ENCODE data around the gene PRM3.

The PRM3 gene

DNA sequence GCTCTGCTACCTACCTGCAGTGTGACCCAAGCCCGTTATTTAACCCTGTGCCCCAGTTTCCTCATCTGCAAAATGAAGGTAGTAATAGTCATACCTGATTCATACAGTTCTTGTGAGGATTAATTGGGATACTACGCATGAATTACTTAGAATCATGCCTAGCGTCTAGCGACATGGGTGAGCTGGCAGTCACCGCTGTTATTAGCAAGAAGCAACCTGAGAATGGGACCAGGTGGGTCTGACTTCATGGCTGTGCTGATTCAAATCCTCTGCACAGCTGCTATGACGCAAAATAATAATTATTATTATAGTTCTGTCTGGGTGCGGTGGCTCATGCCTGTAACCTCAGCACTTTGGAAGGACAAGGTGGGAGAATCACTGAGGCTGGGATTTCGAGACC, 25.3 kb downstream of the PRM3 start:
- no peak for DNase-seq (ENCODE audit: low read depth in 2 of 3, low spot score in 2 of 3)

DNA sequence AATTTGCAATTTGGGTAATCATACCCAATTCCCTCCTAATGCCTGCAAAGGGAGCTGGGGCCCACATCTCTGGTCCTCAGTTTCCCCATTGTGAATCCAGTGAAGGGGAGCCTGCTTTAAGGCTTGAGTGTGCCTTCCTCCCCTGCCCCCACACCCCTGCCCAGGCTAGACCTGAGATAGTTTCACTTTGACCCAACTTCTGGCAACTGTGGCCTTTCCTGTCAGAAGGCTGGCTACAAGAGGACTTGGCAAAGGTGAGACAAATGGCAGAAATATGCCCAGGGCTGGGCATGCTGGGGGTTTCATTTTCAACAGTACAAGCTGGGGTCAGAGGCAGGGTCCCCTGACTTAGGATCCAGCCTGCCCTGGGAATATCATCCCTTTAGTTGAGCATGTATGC, 27.4 kb downstream of the PRM3 start:
- no peak for DNase-seq (ENCODE audit: low read depth in 2 of 3, low spot score in 2 of 3)

DNA sequence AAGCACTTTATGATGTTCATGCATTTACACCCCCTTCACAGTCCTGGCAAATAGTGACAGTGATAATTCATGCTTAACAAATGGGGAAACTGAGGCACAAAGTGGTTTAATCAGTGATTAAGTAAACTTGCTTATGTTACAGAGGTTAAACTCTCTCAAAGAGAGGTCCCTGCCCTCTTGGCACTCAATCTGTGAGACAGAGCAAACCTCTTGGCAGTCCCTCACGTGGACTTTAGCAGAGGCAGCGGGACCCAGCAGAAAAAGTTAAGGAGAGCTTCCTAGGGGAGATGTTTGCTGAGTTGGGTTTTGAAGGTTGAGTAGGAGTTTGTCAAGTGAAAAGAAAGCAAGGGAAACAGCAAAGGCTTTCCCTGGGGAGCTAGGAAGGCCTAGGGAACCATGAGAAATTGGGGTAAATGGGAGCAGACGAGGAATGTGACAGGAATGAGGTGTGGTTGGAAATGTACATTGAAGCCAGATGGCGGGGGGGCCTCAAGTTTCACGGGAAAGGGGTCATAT, 28.1 kb downstream of the PRM3 start:
- no peak for DNase-seq (ENCODE audit: low read depth in 2 of 3, low spot score in 2 of 3)

DNA sequence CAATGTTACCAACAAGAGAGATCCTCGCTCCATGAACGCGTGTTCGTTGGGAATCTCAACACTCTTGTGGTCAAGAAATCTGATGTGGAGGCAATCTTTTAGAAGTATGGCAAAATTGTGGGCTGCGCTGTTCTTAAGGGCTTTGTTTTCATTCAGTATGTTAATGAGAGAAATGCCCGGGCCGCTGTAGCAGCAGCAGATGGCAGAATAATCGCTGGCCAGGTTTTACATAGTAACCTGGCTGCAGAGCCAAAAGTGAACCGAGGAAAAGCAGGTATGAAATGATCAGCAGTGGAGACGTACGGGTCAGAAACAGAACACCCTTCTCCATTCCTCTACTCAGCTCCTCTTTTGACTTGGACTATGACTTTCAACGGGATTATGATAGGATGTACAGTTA, 30.8 kb downstream of the PRM3 start:
- DNase-seq (ENCODE audit: low read depth in 2 of 3, low spot score in 2 of 3): no peak

DNA sequence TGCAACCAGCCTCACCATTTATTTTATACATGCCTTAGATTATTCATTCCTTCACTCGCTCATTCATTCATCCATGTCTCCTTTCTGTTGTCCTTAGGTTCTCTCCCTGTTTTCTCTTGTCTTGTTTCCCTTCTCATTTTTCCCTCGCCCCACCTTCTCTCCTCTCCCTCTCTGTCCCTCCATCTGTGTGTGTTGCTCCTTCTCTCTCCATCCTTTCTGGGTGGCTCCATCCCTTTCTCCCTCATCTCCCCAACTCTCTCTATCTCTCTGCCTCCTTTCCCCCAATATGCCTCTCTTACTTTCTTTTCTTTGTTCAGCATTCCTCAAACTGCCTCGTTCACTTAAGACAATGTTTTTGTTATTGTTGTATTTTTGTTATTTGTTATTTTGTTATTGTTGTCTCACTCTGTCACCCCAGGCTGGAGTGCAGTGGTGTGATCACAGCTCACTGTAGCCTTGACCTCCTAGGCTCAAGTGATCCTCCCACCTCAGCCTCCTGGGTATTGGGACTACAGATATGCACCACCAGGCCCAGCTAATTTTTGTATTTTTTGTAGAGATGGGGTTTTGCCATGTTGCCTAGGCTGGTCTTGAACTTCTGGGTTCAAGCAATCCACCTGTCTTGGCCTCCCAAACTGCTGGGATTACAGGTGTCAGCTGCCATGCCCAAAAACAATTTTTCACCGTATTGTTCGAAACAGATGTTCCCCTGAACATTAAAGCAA, 31.8 kb downstream of the PRM3 start:
- no peak for DNase-seq (ENCODE audit: low read depth in 2 of 3, low spot score in 2 of 3)

DNA sequence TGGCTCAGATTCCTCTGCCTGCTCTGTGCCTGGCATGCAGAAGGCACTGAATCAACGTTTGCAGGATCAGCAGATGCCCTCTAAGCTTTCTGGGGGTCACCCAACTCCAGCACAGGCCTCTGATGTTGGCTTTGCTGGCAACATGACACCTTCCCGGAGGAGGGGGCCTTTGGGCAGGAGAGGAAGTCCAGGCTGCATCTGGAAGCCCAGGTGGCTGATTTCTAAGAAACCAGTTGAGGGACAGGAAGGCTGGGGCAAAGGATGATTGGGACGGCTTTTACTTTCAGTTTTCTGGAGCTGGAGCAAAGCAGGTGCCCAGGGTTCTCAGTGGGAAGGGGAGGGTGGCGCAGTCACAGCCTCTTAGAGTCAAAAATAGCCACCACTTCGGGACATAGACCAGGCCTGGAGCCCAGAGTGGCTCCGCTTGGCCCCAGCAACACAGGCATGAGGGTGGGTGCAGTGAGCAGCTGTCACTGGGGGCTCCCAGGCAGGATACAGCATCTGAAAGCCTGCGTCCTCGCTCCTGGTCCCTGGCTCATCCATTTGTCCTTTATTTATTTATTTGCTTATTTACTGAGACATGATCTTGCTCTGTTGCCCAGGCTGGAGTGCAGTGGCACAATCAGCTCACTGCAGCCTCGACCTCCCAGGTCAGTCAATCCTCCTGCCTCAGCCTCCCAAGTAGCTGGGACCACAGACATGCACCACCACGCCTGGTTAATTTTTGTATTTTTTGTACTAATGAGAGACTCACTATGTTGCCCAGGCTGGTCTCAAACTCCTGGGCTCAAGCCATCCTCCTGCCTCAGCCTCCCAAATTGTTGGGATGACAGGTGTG, 32.6 kb downstream of the PRM3 start:
- DNase-seq (ENCODE audit: low read depth in 2 of 3, low spot score in 2 of 3): no peak

DNA sequence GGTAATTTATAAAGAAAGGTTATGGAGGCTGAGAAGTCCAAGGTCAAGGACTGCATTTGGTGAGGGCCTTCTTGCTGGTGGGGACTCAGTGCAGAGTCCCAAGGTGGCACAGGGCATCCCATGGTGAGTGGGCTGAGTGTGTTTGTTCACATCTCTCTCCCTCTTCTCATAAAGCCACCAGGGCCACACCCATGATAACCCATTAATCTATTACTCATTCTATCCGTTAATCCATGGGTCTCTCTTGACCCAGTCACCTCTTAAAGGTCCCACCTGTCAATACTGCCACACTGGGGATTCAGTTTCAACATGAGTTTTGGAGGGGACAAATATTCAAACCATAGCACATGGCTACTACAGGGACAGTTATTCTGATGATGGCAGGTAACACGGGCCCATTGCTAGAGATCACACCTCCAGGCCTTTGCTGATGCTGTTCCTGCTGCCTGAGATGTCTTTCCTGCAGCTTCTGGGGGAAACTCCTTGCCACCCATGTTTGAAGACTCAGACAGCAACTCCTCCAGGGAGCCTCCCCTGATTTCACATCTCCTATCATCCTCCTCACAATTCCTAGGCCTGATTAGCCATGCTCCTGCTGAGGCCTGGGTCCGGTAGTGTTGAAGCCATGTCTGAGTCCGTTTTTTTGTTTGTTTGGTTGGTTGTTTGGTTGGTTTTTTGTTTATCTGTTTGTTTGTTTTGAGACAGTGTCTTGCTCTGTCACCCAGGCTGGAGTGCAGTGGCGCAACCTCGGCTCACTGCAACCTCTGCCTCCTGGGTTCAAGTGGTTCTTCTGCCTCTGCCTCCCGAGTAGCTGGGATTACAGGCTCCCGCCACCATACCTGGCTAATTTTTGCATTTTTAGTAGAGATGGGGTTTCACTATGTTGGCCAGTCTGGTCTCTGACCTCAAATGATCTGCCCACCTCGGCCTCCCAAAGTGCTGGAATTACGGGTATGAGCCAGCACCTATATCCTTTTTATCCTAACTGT, 33.5 kb downstream of the PRM3 start:
- no peak for DNase-seq (ENCODE audit: low read depth in 2 of 3, low spot score in 2 of 3)

DNA sequence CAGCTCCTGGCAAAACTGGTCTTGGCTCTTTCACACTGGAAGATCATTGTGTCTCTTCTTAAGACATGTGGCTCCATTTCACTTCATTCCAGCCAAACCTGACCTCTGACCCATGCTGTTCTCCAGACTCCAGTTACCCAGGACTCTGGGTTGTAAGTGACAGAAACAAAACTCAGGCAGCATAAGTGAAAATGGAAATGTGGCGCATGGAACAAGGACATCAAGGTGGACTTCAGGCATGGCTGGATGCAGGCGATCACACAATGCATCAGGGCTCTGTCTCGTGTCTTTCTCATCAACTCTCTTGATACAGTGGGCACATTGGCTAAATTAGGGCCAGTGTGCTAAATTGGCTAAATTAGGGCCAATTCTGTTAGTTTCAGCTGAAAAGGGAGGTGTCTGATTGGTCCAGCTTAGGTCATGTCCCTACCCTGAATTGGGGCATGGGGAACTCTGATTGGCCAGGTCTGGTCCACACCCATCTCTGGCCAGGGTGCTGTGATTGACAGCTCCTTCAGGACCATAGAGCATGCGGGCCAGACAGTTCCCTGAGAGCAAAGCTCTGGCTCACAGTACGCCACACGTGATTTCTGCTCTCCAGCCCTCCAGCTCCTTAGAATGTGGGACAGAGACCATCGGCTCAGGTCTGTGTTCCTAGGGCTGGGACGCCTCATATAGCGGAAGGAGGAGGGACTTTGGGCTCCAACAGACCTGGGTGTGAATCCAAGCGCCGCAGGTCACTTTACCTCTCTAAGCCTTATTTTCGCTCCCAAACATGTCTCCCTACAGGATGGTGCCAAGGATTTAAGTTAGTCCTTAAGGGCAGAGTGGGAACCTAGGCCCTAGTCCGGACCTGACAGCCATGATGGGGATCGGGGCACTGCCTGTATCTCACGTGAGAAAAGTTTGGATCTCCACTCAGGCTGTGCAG, 34.9 kb downstream of the PRM3 start:
- DNase-seq (ENCODE audit: low read depth in 2 of 3, low spot score in 2 of 3): no peak

DNA sequence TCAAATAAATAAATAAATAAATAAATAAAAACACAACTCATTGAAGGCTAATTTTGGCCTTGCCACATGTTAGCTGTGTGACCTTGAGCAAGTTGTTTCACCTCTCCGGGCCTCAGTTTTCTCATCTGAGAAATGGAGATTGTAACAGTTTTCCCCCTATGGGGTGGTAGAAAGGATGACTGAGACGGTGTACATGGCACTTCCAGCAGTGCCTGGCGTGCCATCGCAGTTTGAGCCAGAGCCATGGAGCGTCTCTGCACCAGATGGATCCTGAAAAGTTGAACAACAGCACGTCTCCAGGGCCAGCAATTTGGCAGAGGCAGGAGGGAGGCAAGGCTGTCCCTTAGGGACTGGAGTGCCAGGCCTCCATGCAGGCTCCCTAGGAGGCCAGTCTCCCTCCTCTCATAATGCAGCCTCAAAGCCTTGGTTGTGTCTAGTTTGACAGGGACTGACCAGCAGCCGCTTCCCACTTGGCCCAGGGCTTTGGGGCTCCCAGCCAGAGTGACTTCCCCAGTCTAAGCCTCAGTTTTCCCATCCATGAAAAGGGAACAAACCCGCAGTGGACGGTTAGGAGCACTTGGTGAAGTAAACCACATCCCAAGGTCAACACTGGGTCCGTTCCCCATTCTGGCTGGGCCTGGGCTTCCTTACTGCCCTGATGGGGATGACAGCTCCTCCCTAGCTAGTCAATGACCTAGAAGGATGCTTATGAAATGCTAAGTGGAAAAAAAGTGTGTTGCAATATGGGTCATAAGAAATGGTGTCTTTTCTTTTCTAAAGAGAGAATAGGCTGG, 36.8 kb downstream of the PRM3 start:
- no peak for DNase-seq (ENCODE audit: low read depth in 2 of 3, low spot score in 2 of 3)

DNA sequence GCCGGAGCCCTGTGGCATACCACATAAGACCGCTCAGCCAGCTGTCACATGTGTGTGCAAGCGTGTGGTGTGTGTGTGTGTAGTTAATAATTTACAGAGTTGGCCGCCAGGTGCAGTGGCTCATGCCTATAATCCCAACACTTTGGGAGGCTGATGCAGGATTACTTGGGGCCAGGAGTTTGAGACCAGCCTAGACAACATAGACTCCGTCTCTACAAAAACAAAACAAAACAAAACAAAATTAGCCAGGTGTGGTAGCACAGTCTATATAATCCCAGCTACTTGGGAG, 37.8 kb downstream of the PRM3 start:
- no peak for DNase-seq (ENCODE audit: low read depth in 2 of 3, low spot score in 2 of 3)

DNA sequence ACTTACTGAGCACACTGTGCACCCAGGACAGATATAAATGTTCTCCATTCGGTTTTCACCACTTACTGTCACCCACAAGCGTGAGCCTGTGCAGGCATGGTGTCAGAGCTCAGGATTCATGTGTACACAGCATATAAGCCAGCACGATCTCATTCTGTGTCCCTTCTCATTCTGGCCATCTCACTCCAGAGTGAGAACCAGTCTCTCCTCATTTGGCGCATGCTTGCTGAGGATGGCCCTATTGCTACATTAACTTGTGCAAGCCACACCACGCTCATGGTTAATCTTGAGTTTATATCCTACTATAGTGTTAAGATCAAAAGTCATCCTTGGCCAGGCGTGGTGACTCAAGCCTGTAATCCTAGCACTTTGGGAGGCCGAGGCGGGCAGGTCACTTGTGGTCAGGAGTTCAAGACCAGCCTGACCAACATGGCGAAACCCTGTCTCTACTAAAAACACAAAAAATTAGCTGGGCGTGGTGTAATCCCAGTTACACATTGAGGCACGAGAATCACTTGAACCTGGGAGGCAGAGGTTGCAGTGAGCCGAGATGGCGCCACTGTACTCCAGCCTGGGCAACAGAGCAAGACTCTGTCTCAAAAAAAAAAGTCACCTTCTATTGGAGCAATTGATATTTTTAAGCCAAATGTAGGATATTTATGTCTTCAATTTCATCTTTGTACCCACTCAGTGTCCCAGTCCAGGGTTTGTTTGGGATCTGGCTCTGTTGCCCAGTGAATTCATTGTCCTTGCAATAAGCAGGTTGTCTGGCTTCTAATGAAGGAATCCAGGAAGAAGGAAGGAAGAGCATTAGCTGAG, 38.3 kb downstream of the PRM3 start:
- no peak for DNase-seq (ENCODE audit: low read depth in 2 of 3, low spot score in 2 of 3)

DNA sequence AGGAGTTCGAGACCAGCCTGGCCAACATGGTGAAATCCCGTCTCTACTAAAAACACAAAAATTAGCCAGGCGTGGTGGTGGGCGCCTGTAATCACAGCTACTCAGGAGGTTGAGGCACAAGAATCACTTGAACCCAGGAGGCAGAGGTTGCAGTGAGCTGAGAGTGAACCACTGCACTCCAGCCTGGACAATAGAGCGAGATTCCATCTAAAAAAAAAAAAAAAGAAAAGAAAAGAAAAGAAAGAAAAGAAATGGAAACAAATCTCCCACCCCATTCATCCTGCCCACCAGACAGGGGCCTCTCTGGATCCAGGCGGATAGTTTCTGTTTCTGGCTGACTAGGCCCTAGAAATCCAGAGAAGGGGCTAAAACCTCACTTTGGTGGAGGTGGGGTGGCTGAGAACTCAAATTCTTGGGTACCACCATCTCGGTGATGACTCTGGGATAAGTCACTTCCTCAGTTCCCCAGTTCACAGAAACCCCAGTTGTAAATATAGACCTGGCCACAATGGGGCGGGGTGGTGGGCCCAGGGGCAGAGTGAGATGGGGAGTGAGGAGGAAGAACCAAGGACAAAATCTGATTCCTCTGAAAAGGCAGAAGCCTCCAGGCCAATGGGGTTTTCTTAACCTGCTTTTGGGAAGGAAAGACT, 39.6 kb downstream of the PRM3 start:
- DNase-seq (ENCODE audit: low read depth in 2 of 3, low spot score in 2 of 3): peak in 2 of 3 experiments; percentile 33 to 56

DNA sequence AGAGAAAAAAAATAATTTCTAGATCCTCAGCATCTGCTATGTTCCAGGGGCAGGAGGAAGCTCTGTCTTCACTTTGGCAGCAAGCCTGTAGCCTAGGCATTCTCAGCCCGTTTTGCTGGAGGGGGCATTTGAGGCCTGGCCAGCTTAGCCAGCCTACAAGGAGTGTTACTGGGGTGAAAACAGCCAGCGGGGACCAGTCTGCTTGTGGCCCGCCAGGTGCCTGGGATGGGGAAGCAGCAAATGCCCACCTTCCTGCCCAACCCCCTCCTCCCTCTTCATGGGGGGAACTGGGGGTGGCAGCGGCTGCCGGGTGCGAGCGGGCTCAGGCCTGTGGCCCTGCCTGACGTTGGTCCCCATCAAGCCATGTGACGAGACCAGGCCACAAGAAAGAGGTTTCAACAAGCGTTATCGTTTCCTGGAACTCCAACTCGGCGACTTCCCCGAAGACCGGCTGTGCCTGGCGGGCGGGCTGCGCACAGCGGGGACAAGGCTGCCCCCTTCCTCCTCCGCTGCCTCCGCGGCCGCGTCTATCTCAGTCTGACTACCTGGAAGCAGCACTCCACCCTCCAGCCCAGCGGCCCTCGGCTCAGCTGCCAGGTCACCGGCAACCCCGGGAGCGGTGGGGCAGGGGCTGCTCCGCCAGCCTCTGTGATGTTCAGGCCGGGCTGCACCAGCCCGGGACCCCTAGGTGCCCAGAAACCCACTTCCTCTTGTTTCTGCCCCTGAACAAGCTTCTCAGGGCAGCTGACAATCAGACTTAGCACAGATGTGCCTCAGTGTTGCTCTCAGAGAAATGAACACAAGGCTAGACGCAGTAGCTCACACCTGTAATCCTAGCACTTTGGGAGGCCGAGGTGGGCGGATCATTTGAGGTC, 40.3 kb downstream of the PRM3 start:
- peak; percentile 85 to 89 (median 87) for DNase-seq (ENCODE audit: low read depth in 2 of 3, low spot score in 2 of 3)

DNA sequence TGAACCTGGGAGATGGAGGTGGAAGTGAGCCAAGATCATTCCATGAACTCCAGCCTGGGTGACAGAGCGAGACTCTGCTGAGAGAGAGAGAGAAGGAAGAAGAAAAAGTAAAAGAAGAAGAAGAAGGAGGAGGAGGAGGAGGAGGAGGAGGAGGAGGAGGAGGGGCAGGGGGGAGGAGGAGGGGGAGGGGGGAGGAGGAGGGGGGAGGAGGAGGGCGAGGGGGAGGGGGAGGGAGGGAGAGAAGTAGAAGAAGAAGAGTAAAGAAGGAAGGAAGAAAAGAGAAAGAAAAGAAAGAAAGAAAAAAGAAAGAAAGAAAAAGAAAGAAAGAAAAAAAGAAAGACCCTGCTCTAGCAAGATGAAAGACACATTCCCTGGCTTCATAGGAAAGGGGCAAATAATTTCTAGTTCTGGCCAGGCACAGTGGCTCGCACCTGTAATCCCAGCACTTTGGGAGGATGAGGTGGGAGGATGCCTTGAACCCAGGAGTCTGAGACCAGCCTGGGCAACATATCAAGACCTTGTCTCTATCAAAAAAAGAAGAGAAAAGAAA, 41.1 kb downstream of the PRM3 start:
- DNase-seq (ENCODE audit: low read depth in 2 of 3, low spot score in 2 of 3): no peak

DNA sequence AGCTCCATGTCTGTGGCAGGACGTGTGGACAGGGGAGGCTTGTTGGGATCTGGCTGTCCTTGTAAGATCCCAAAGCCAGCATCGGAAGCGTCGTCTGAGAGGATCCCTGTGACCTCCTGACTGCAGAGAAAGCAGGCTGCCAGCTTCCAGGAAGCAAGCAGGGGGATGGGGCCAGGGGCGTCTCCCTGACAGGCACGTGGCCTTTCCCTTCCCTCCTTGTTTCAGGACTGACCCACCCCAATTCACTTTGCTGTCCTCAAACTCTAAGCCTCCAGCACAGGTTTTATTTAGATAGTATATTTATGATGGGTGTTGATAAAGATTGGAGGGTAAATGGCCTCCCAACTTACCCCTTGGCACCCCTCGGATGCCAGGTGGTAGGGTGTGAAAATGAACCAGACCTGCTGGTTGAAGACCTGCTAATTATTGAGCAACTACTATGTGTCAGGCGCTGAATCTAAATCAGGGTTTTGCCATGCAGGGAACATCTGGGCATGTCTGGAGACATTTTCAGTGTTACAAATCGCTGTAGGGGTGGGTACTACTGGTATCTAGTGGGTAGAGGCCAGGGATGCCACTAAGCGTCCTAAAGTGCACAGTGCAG, 42.0 kb downstream of the PRM3 start:
- no peak for DNase-seq (ENCODE audit: low read depth in 2 of 3, low spot score in 2 of 3)

DNA sequence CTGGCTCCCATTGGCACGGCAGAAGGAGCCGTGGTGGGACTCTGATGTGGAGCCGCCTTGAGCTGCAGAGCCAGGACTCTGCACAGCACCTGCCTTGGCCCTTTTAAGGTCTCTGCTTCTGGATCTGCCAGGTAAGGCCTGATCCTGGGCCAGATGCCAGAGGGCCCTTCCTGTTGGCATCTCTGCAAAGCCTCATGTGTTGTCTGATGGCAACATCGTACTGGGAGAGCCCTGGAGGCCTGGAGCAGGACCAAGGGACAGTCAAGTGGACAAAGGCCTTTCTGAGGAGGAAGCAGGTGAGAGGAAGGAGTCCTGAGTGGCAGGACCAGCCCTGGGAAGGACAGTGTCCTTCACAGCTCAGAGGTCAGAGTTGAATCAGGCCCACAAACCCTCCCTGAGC, 43.5 kb downstream of the PRM3 start:
- DNase-seq (ENCODE audit: low read depth in 2 of 3, low spot score in 2 of 3): no peak

DNA sequence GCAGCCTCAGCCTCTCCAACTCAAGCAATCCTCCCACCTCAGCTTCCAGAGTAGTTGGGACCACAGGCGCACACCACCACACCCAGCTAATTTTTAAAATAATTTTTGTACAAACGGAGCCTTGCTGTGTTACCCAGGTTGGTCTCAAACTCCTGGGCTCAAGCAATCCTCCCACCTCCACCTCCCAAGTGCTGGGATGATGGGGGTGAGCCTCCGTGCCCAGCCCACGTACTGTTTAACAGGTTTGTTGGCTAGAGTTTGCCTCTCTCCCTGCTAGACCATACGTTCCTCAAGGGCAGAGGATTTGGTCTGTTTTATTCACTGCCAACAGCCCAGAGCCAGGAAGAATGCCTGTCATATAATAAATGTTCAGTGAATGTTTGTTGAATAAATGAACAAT, 44.0 kb downstream of the PRM3 start:
- DNase-seq (ENCODE audit: low read depth in 2 of 3, low spot score in 2 of 3): no peak

Measured in activated CD8-positive, alpha-beta memory T cell treated with anti-CD3 and anti-CD28 coated beads for 48 hours (primary cell).